ENCODE results near the gene RIN3. TPM values are rescaled to one million over a fixed set of nuclear protein-coding genes. Genes with fewer than 3 reads are reported as not detected.

RIN3 gene
- total and polyA plus RNA-seq, 2 of the 4 experiments (the other 2 are of a cell fraction), result 2.5 to 11.1 TPM

- intact Hi-C loops (cut with micrococcal nuclease), result no loop called here
- dilution Hi-C loops (cut with HindIII; ENCODE audit: low sequenced_read_pairs, unreplicated experiment), result no loop called here
- no peak for ATAC-seq (ENCODE audit: low read depth)
- DNase-seq, result no peak
- H3K36me3 ChIP-seq (ENCODE audit: control insufficient read depth, insufficient read depth, low read length), result no peaks in the 10 kb centered on the region
- H4K20me1 ChIP-seq (ENCODE audit: insufficient read depth, low read length), result no peaks in the 10 kb centered on the region
- WGBS, 2 experiments (ENCODE audit: extremely low coverage in 2 of 2, insufficient read length in 1 of 2), result 96% methylated on average over 12 of the region's 16 CpGs; no CpG with 5 or more reads in 1 of the 2 experiments
- H2AK5ac ChIP-seq (ENCODE audit: low read depth, low read length), result no peak overlapping the region
- no peak overlapping the region for H2BK5ac ChIP-seq (ENCODE audit: low read depth, low read length, poor library complexity, severe bottlenecking)
- H2AK9ac ChIP-seq (replicated peaks; ENCODE audit: low read depth, low read length, poor library complexity), result no peak overlapping the region
- no peak overlapping the region for H3K4me3 ChIP-seq (ENCODE audit: insufficient read depth, low read depth, low read length)
- no peak overlapping the region for H4K5ac ChIP-seq (ENCODE audit: low read depth, low read length)
- no peak overlapping the region for H3K27ac ChIP-seq (ENCODE audit: insufficient read depth, low read length)
- no peak overlapping the region for H2BK20ac ChIP-seq (ENCODE audit: low read depth, low read length)
- no peak overlapping the region for H3K56ac ChIP-seq (ENCODE audit: extremely low read depth, insufficient read depth, low read length)
- H2AFZ ChIP-seq (replicated peaks; ENCODE audit: low read length, poor library complexity), result no peak overlapping the region
- no peak overlapping the region for H3K4me2 ChIP-seq (ENCODE audit: low read depth, low read length)
- H3K9me1 ChIP-seq (ENCODE audit: insufficient read depth, low read length), result peaks cover 10% of the 10 kb centered on the region
- no peak overlapping the region for H2BK120ac ChIP-seq (ENCODE audit: low read depth, low read length)
- H4K91ac ChIP-seq (ENCODE audit: insufficient read depth, low read depth, low read length), result no peak overlapping the region
- no peaks in the 10 kb centered on the region for H3K27me3 ChIP-seq (ENCODE audit: control insufficient read depth, insufficient read depth, low read length)
- H2BK15ac ChIP-seq (ENCODE audit: low read depth, low read length), result no peak overlapping the region
- H3K79me1 ChIP-seq (ENCODE audit: low read depth in 1 of 2, low read length in 2 of 2), result no peaks in the 10 kb centered on the region
- CTCF ChIA-PET, result no interaction called here
- no peak overlapping the region for H3K14ac ChIP-seq (replicated peaks; ENCODE audit: low read depth, low read length)
- no peak overlapping the region for H3K23ac ChIP-seq (ENCODE audit: low read depth, low read length)
- no peak overlapping the region for H3K4ac ChIP-seq (ENCODE audit: low read depth, low read length)
- no peak overlapping the region for H3K18ac ChIP-seq (ENCODE audit: low read depth, low read length)
- in situ Hi-C loops (cut with MboI; ENCODE audit: low sequenced_read_pairs), result no loop called here
- BruUV-seq (replicated peaks), result no TSS peak
- H3K9ac ChIP-seq (ENCODE audit: low read depth, low read length), result no peak overlapping the region
- H3K9me3 ChIP-seq (ENCODE audit: control insufficient read depth, insufficient read depth, low read length), result no peaks in the 10 kb centered on the region
- H3K4me1 ChIP-seq (ENCODE audit: control insufficient read depth, insufficient read depth, low read length), result peaks cover 10% of the 10 kb centered on the region
- POLR2A ChIA-PET (ENCODE audit: unreplicated experiment), result no interaction called here
- TF ChIP-seq BHLHE40 (IDR thresholded peaks at IDR 0.05; ENCODE audit: low read depth, low read length) (no peak), RAD21 (IDR thresholded peaks at IDR 0.05; ENCODE audit: low read length) (no peak), RFX5 (IDR thresholded peaks at IDR 0.05; ENCODE audit: low read depth, low read length) (no peak), USF2 (IDR thresholded peaks at IDR 0.05; ENCODE audit: low read depth, low read length) (no peak), MXI1 (IDR thresholded peaks at IDR 0.05; ENCODE audit: borderline replicate concordance, low read depth, low read length) (no peak), RCOR1 (IDR thresholded peaks at IDR 0.05; ENCODE audit: insufficient replicate concordance, low read length) (no peak), CHD1 (IDR thresholded peaks at IDR 0.05; ENCODE audit: low read depth, low read length) (no peak), POLR2A (IDR thresholded peaks at IDR 0.05; ENCODE audit: low read depth, low read length) (no peak), MAZ (IDR thresholded peaks at IDR 0.05; ENCODE audit: borderline replicate concordance, low read depth, low read length) (no peak), CEBPB (IDR thresholded peaks at IDR 0.05; ENCODE audit: low read depth, low read length) (no peak), FOS (IDR thresholded peaks at IDR 0.05; ENCODE audit: low read depth, low read length) (no peak), MAFK (IDR thresholded peaks at IDR 0.05; ENCODE audit: low read depth, low read length) (no peak)
- no peak overlapping the region for H4K8ac ChIP-seq (ENCODE audit: low read depth in 2 of 2, low read length in 2 of 2)
These were observed 20.1 kb upstream of the RIN3 start for GRCh38 chr14:92493492-92493891.
